Measurements from ENCODE around the gene EIF4H. TPM values are rescaled to one million over a fixed set of nuclear protein-coding genes. Genes with fewer than 3 reads are reported as not detected.
A peak's percentile ranks its signal among the peaks of the same experiment; 100 is the strongest.

Gene EIF4H
- polyA plus RNA-seq (2013, experiment 1 of 2), result 274 TPM
- 271 TPM for polyA plus RNA-seq (2013, experiment 2 of 2)

DNA sequence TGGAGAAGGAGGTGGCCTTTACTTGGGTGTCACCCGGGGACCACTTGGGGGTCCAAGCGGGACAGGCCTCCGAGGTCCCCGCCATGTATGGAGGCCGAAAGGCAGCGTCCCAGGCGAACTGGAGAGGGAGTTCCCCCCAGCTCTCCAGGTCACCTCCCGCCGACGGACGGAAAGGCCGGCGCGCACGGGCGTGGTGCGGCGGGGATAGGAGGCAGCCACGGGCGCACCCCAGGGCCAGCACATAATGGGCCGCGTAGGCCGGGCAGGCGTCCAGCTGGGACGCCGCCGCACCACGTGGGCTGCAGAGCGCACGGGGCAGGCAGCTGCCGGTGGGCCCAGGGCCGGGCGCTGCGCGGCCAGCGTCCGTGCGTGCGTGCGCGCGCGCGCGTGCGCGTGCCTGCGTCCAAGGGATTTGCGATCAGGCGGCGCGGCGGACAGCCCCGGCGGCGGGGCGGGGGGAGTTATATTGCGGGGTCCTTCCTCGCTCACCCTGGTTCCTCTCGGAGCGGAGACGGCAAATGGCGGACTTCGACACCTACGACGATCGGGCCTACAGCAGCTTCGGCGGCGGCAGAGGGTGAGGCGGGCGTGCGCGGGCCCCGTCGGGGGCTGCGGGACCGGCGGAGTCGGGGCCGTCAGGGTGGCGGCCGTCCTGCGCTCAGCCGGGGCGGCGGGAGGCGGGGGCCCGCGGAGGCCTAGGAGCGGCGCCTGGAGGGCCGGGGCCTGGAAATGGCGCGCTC lies at the start of gene EIF4H:
TSS of gene EIF4H (plus strand) at position 491 of the 740 bp plus-strand sequence. CDS start at position 519, 28 bp downstream.
- Histone ChIP-seq H3K4me1 (ENCODE audit: control insufficient read depth, low read depth, low read length) (no peaks in the 10 kb centered on the region), H4K5ac (ENCODE audit: low read length) (no peak within 1 kb of the TSS)

DNA sequence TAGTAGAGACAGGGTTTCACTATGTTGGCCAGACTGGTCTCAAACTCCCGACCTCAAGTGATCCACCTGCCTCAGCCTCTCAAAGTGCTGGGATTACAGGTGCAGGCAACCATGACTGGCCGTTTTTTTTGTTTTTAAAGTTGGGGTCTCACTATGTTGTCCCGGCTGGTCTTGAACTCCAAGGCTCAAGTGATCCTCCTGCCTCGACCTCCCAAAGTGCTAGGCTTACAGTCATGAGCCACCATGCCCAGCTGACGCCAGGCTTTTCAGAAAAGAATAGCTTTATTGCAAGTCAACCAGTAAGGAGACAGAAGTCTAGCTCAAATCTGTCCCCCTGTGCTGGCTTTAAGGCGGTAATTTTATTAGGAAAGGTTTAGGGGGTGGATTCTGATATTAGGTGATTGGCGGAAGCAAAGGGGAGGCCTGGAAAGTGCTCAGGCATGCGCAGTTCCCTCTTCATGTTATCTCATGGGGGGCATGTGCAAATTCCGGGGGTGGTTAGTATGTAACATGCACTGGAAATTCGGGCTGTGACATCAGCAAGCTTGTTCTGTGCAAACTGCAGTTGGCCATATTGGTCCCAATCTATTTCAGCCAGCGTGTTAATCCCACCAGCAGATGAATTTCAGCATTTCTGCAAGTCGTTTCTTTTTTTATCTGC lies 47.8 kb upstream of the EIF4H start:
- no peak overlapping the region for H3K23ac ChIP-seq (ENCODE audit: low read length)
- H2AK5ac ChIP-seq (ENCODE audit: low read length), result no peak overlapping the region
- no CpG with 5 or more reads among the region's 12 CpGs for WGBS (ENCODE audit: extremely low coverage, insufficient coverage, low lambda C conversion rate)
- H2BK5ac ChIP-seq (ENCODE audit: low read length), result no peak overlapping the region
- H3K4me2 ChIP-seq (ENCODE audit: low read length), result no peak overlapping the region
- no peaks in the 10 kb centered on the region for H3K27me3 ChIP-seq (ENCODE audit: insufficient read depth, low read length, poor library complexity)
- no peak overlapping the region for H2BK120ac ChIP-seq (ENCODE audit: low read depth, low read length)
- no peaks in the 10 kb centered on the region for H3K79me1 ChIP-seq (ENCODE audit: low read length)
- no peak for DNase-seq
- no peak overlapping the region for H3K56ac ChIP-seq (ENCODE audit: low read length)
- no peak overlapping the region for H4K8ac ChIP-seq (ENCODE audit: low read depth, low read length)
- H3K4me1 ChIP-seq (ENCODE audit: control insufficient read depth, low read depth, low read length), result no peaks in the 10 kb centered on the region
- H3K79me2 ChIP-seq (ENCODE audit: control insufficient read depth, insufficient read depth, low read length), result no peaks in the 10 kb centered on the region
- no peaks in the 10 kb centered on the region for H3K36me3 ChIP-seq (ENCODE audit: control insufficient read depth, insufficient read depth, low read length)
- H3K9ac ChIP-seq (ENCODE audit: low read length), result no peak overlapping the region
- no peak overlapping the region for H3K4ac ChIP-seq (ENCODE audit: low read depth, low read length)
- H3K18ac ChIP-seq (ENCODE audit: low read length), result no peak overlapping the region
- H2BK15ac ChIP-seq (replicated peaks; ENCODE audit: low read depth), result no peak overlapping the region
- H4K5ac ChIP-seq (ENCODE audit: low read length), result no peak overlapping the region
- H3K27ac ChIP-seq (ENCODE audit: low read depth, low read length), result no peak overlapping the region
- no peak overlapping the region for H3K4me3 ChIP-seq (ENCODE audit: low read length)

More for the DNA sequence above, at the start of gene EIF4H:
- WGBS (ENCODE audit: extremely low coverage, insufficient coverage, low lambda C conversion rate), result no CpG with 5 or more reads among the region's 95 CpGs
- H3K4me3 ChIP-seq (ENCODE audit: low read length), result peak within 1 kb of the TSS; percentile 90
- peak within 1 kb of the TSS; percentile 91 for H3K18ac ChIP-seq (ENCODE audit: low read length)
- no peak within 1 kb of the TSS for H2AK5ac ChIP-seq (ENCODE audit: low read length)
- peak within 1 kb of the TSS; percentile 99 for H3K56ac ChIP-seq (ENCODE audit: low read length)
- peak within 1 kb of the TSS; percentile 99 for H3K9ac ChIP-seq (ENCODE audit: low read length)
- H3K4ac ChIP-seq (ENCODE audit: low read depth, low read length), result peak within 1 kb of the TSS; percentile 94
- peak within 1 kb of the TSS; percentile 77 for H3K27ac ChIP-seq (ENCODE audit: low read depth, low read length)
- H2BK15ac ChIP-seq (replicated peaks; ENCODE audit: low read depth), result no peak within 1 kb of the TSS
- H3K36me3 ChIP-seq (ENCODE audit: control insufficient read depth, insufficient read depth, low read length), result peaks cover 1% of the 10 kb centered on the region
- peak within 1 kb of the TSS; percentile 30 for H4K8ac ChIP-seq (ENCODE audit: low read depth, low read length)
- peak within 1 kb of the TSS; percentile 86 for H3K4me2 ChIP-seq (ENCODE audit: low read length)
- peak; percentile 95 for DNase-seq
- no peaks in the 10 kb centered on the region for H3K27me3 ChIP-seq (ENCODE audit: insufficient read depth, low read length, poor library complexity)
- peak within 1 kb of the TSS; percentile 32 for H3K23ac ChIP-seq (ENCODE audit: low read length)
- H3K79me2 ChIP-seq (ENCODE audit: control insufficient read depth, insufficient read depth, low read length), result peaks cover 48% of the 10 kb centered on the region
- peak within 1 kb of the TSS; percentile 65 for H2BK5ac ChIP-seq (ENCODE audit: low read length)
- H3K79me1 ChIP-seq (ENCODE audit: low read length), result no peaks in the 10 kb centered on the region
- peak within 1 kb of the TSS; percentile 56 for H2BK120ac ChIP-seq (ENCODE audit: low read depth, low read length)

DNA sequence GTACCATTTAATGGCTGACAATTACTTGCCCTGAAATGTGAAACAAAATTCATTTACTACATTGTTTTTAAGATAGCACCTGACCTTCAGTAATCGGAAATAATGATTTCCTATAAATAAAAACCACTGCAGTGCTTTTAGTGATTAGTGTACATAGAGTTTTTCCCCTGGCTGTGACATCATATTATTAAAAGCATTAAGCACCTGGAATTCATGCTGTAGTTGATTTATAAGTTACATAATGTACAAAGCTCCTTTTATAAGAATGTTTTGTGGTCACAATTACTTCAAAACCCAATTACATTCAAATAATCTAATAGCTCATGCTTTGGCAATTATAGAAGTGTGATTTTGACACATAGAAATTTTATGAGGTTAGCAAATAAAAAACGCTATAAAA lies 44.3 kb upstream of the EIF4H start:
- Histone ChIP-seq H3K4ac (ENCODE audit: low read depth, low read length) (no peak overlapping the region), H3K56ac (ENCODE audit: low read length) (no peak overlapping the region), H3K4me2 (ENCODE audit: low read length) (no peak overlapping the region), H3K4me1 (ENCODE audit: control insufficient read depth, low read depth, low read length) (no peaks in the 10 kb centered on the region), H3K79me1 (ENCODE audit: low read length) (no peaks in the 10 kb centered on the region), H2AK5ac (ENCODE audit: low read length) (no peak overlapping the region), H2BK5ac (ENCODE audit: low read length) (no peak overlapping the region), H3K27ac (ENCODE audit: low read depth, low read length) (no peak overlapping the region), H4K5ac (ENCODE audit: low read length) (no peak overlapping the region), H2BK120ac (ENCODE audit: low read depth, low read length) (no peak overlapping the region), H4K8ac (ENCODE audit: low read depth, low read length) (no peak overlapping the region), H2BK15ac (replicated peaks; ENCODE audit: low read depth) (no peak overlapping the region), H3K18ac (ENCODE audit: low read length) (no peak overlapping the region), H3K79me2 (ENCODE audit: control insufficient read depth, insufficient read depth, low read length) (no peaks in the 10 kb centered on the region), H3K9ac (ENCODE audit: low read length) (no peak overlapping the region), H3K36me3 (ENCODE audit: control insufficient read depth, insufficient read depth, low read length) (no peaks in the 10 kb centered on the region), H3K23ac (ENCODE audit: low read length) (no peak overlapping the region), H3K4me3 (ENCODE audit: low read length) (no peak overlapping the region), H3K27me3 (ENCODE audit: insufficient read depth, low read length, poor library complexity) (no peaks in the 10 kb centered on the region)
- no CpG with 5 or more reads among the region's 2 CpGs for WGBS (ENCODE audit: extremely low coverage, insufficient coverage, low lambda C conversion rate)
- no peak for DNase-seq

DNA sequence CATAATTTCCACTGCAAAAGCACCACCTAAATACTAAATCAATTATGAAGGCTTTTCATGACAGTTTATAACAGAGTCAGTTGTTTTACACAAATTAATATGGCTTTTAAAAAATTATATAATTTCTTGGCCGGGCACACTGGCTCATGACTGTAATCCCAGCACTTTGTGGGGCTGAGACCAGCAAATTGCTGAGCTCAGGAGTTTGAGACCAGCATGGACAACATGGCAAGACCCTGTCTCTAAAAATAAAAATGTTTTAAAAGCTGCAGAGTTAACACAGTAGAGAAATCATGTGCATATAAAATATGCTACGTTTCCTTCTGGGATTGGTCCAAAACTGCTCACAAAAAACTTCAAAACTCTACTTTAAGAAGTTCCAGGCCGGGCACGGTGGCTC lies 43.6 kb upstream of the EIF4H start:
- H2BK120ac ChIP-seq (ENCODE audit: low read depth, low read length), result no peak overlapping the region
- H3K27me3 ChIP-seq (ENCODE audit: insufficient read depth, low read length, poor library complexity), result no peaks in the 10 kb centered on the region
- H3K56ac ChIP-seq (ENCODE audit: low read length), result no peak overlapping the region
- H3K79me2 ChIP-seq (ENCODE audit: control insufficient read depth, insufficient read depth, low read length), result no peaks in the 10 kb centered on the region
- H3K4me1 ChIP-seq (ENCODE audit: control insufficient read depth, low read depth, low read length), result no peaks in the 10 kb centered on the region
- no peak overlapping the region for H3K9ac ChIP-seq (ENCODE audit: low read length)
- no peak overlapping the region for H3K4me2 ChIP-seq (ENCODE audit: low read length)
- no peak overlapping the region for H3K4ac ChIP-seq (ENCODE audit: low read depth, low read length)
- H3K23ac ChIP-seq (ENCODE audit: low read length), result no peak overlapping the region
- H3K79me1 ChIP-seq (ENCODE audit: low read length), result no peaks in the 10 kb centered on the region
- no peak overlapping the region for H4K5ac ChIP-seq (ENCODE audit: low read length)
- DNase-seq, result no peak
- H3K18ac ChIP-seq (ENCODE audit: low read length), result no peak overlapping the region
- no peak overlapping the region for H3K27ac ChIP-seq (ENCODE audit: low read depth, low read length)
- no peak overlapping the region for H3K4me3 ChIP-seq (ENCODE audit: low read length)
- H2AK5ac ChIP-seq (ENCODE audit: low read length), result no peak overlapping the region
- no peaks in the 10 kb centered on the region for H3K36me3 ChIP-seq (ENCODE audit: control insufficient read depth, insufficient read depth, low read length)
- WGBS (ENCODE audit: extremely low coverage, insufficient coverage, low lambda C conversion rate), result no CpG with 5 or more reads among the region's 4 CpGs
- H2BK15ac ChIP-seq (replicated peaks; ENCODE audit: low read depth), result no peak overlapping the region
- no peak overlapping the region for H2BK5ac ChIP-seq (ENCODE audit: low read length)
- no peak overlapping the region for H4K8ac ChIP-seq (ENCODE audit: low read depth, low read length)

GRCh38 chr7:74134117-74134620 lies 40.0 kb upstream of the EIF4H start:
- WGBS (ENCODE audit: extremely low coverage, insufficient coverage, low lambda C conversion rate), result no CpG with 5 or more reads among the region's 8 CpGs
- no peak overlapping the region for H3K23ac ChIP-seq (ENCODE audit: low read length)
- H3K27me3 ChIP-seq (ENCODE audit: insufficient read depth, low read length, poor library complexity), result no peaks in the 10 kb centered on the region
- peaks cover 2% of the 10 kb centered on the region for H3K4me1 ChIP-seq (ENCODE audit: control insufficient read depth, low read depth, low read length)
- H3K4ac ChIP-seq (ENCODE audit: low read depth, low read length), result no peak overlapping the region
- no peak overlapping the region for H3K4me2 ChIP-seq (ENCODE audit: low read length)
- H3K27ac ChIP-seq (ENCODE audit: low read depth, low read length), result no peak overlapping the region
- H3K56ac ChIP-seq (ENCODE audit: low read length), result no peak overlapping the region
- no peak for DNase-seq
- peak overlapping the region; percentile 28 for H3K18ac ChIP-seq (ENCODE audit: low read length)
- H3K79me2 ChIP-seq (ENCODE audit: control insufficient read depth, insufficient read depth, low read length), result no peaks in the 10 kb centered on the region
- no peak overlapping the region for H2BK120ac ChIP-seq (ENCODE audit: low read depth, low read length)
- no peaks in the 10 kb centered on the region for H3K36me3 ChIP-seq (ENCODE audit: control insufficient read depth, insufficient read depth, low read length)
- no peak overlapping the region for H2AK5ac ChIP-seq (ENCODE audit: low read length)
- H2BK5ac ChIP-seq (ENCODE audit: low read length), result no peak overlapping the region
- no peak overlapping the region for H4K5ac ChIP-seq (ENCODE audit: low read length)
- no peak overlapping the region for H2BK15ac ChIP-seq (replicated peaks; ENCODE audit: low read depth)
- no peak overlapping the region for H4K8ac ChIP-seq (ENCODE audit: low read depth, low read length)
- H3K4me3 ChIP-seq (ENCODE audit: low read length), result no peak overlapping the region
- no peaks in the 10 kb centered on the region for H3K79me1 ChIP-seq (ENCODE audit: low read length)
- H3K9ac ChIP-seq (ENCODE audit: low read length), result no peak overlapping the region
